ENCODE results near the gene PRKRA. TPM values are rescaled to one million over a fixed set of nuclear protein-coding genes. Genes with fewer than 3 reads are reported as not detected.

Gene PRKRA
- total and polyA plus RNA-seq, 2 donors (not counting 3 experiments of a cell fraction or from before 2014, with no cell fraction given): 31.0 to 46.6 TPM

- Histone ChIP-seq H3K27ac (ENCODE audit: insufficient read depth, low read depth, low read length) (peak within 1 kb of the TSS; percentile 88), H3K4me3 (replicated peaks in 1 of 3; ENCODE audit: insufficient read depth in 1 of 3, low read depth in 1 of 3, low read length in 3 of 3) (peak within 1 kb of the TSS; percentile 51 to 98 (median 91)), H3K9me1 (replicated peaks; ENCODE audit: control insufficient read depth, extremely low read depth, insufficient read depth, low read length) (no peaks in the 10 kb centered on the region), H3K4me2 (ENCODE audit: insufficient read depth, low read length) (peak within 1 kb of the TSS; percentile 85), H2AFZ (ENCODE audit: low read depth, low read length) (peak within 1 kb of the TSS; percentile 81), H3K9me3 (replicated peaks; ENCODE audit: control insufficient read depth, insufficient read depth, low read length) (no peaks in the 10 kb centered on the region), H3K9ac (replicated peaks; ENCODE audit: extremely low read depth, insufficient read depth, low read length) (peak within 1 kb of the TSS; percentile 87), H3K4me1 (ENCODE audit: control insufficient read depth, extremely low read depth, insufficient read depth, low read length) (peaks cover 29% of the 10 kb centered on the region), H4K20me1 (replicated peaks; ENCODE audit: control insufficient read depth, extremely low read depth, insufficient read depth, low read length) (no peaks in the 10 kb centered on the region), H3K27me3 (ENCODE audit: control insufficient read depth in 2 of 2, insufficient read depth in 2 of 2, low read length in 2 of 2) (no peaks in the 10 kb centered on the region), H3K79me2 (ENCODE audit: control insufficient read depth, insufficient read depth, low read length) (peaks cover 31% of the 10 kb centered on the region), H3K36me3 (ENCODE audit: control insufficient read depth in 2 of 2, extremely low read depth in 1 of 2, insufficient read depth in 2 of 2, low read length in 2 of 2) (no peaks in the 10 kb centered on the region)
- DNase-seq (ENCODE audit: low read depth, low spot score): peak; percentile 85
- BruUV-seq (replicated peaks): no TSS peak
- dilution Hi-C loops (cut with MboI; ENCODE audit: extremely low pct_ligation_motif_present, low sequenced_read_pairs): no loop called here
- POLR2A ChIA-PET: no interaction called here
- peak; percentile 80 for FAIRE-seq
- intact Hi-C loops (cut with micrococcal nuclease): loop anchor here (1.0 kb wide), 3 partner anchors 27 to 436 kb away; partner anchors contain the start of genes PJVK, PRKRA and RBM45
- TF ChIP-seq JUN (IDR thresholded peaks at IDR 0.05; ENCODE audit: borderline replicate concordance, insufficient read depth, insufficient read length, low read depth) (no peak), CTCF (IDR thresholded peaks at IDR 0.05; ENCODE audit: extremely low read depth in 1 of 2, insufficient read depth in 1 of 2, low read depth in 1 of 2, low read length in 2 of 2) (peak; percentile 68 to 71), MYC (IDR thresholded peaks at IDR 0.05; ENCODE audit: low read depth, low read length) (no peak), MAX (IDR thresholded peaks at IDR 0.05; ENCODE audit: insufficient read depth, insufficient read length) (peak; percentile 27), POLR2AphosphoS5 (IDR thresholded peaks at IDR 0.05; ENCODE audit: insufficient read depth, low read depth, low read length) (peak; percentile 67), POLR2A (IDR thresholded peaks at IDR 0.05; ENCODE audit: low read depth, low read length) (peak; percentile 63), GATA2 (IDR thresholded peaks at IDR 0.05; ENCODE audit: insufficient read depth, insufficient read length, low read depth, low read length) (no peak), EZH2 (IDR thresholded peaks at IDR 0.05; ENCODE audit: borderline replicate concordance, low read depth, low read length, severe bottlenecking) (no peak), FOS (IDR thresholded peaks at IDR 0.05; ENCODE audit: borderline replicate concordance, insufficient read depth, low read length) (no peak)
- CTCF ChIA-PET: no interaction called here
These were observed 27.7 kb upstream of the PRKRA start, which contains the start of gene FKBP7 for GRCh38 chr2:178478439-178479274. FKBP7 (minus strand) TSS chr2:178478600; CDS start chr2:178478499, 101 bp downstream.

Measured in endothelial cell of umbilical vein (primary cell).